H1 (cell line): ENCODE results near the gene CADPS. TPM values are rescaled to one million over a fixed set of nuclear protein-coding genes. Genes with fewer than 3 reads are reported as not detected.

Experiments used
- ATF2 ChIP-seq: IDR thresholded peaks from 2 replicates; pipeline ENCODE4 v1.6.1; 2012; ENCODE audit warnings: low read length, inconsistent platforms
- BRCA1 ChIP-seq: IDR thresholded peaks from 2 replicates; pipeline ENCODE4 v1.6.1; 2012; ENCODE audit warnings: low read depth, low read length, improper control_type of control experiment
- CHD7 ChIP-seq: fragments of 300-600 bp; sonication (generic); IDR thresholded peaks from 2 replicates; pipeline ENCODE4 v1.7.1; 2012; ENCODE audit warnings: low read length, moderate library complexity, mild to moderate bottlenecking, inconsistent platforms; ENCODE audit not compliant: insufficient replicate concordance
- CTBP2 ChIP-seq: IDR thresholded peaks from 2 replicates; pipeline ENCODE4 v1.7.0; 2011; ENCODE audit warnings: borderline replicate concordance, mild to moderate bottlenecking, moderate library complexity, mixed read lengths, low read length; ENCODE audit not compliant: insufficient read depth, insufficient read length
- JUND ChIP-seq: IDR thresholded peaks from 2 replicates; pipeline ENCODE4 v1.6.1; 2011; ENCODE audit warnings: mild to moderate bottlenecking, improper control_type of control experiment, low read length
- KDM5A ChIP-seq: fragments of 200-600 bp; IDR thresholded peaks from 2 replicates; pipeline ENCODE4 v1.7.1; 2012; ENCODE audit warnings: mild to moderate bottlenecking, low read length, inconsistent platforms, mixed read lengths
- MAFK ChIP-seq: IDR thresholded peaks from 2 replicates; pipeline ENCODE4 v1.6.1; 2012; ENCODE audit warnings: low read depth, mild to moderate bottlenecking, improper control_type of control experiment, low read length
- NRF1 ChIP-seq: IDR thresholded peaks from 2 replicates; pipeline ENCODE4 v1.6.1; 2011; ENCODE audit warnings: mild to moderate bottlenecking, low read depth, low read length, improper control_type of control experiment
- POU5F1 ChIP-seq: IDR thresholded peaks from 2 replicates; pipeline ENCODE4 v1.6.1; 2011; ENCODE audit warnings: low read depth, mild to moderate bottlenecking, low read length, moderate library complexity
- SIX5 ChIP-seq: IDR thresholded peaks from 2 replicates; pipeline ENCODE4 v1.6.1; 2011; ENCODE audit warnings: mild to moderate bottlenecking, low read depth, low read length
- SP2 ChIP-seq: IDR thresholded peaks from 2 replicates; pipeline ENCODE4 v1.6.1; 2012; ENCODE audit warnings: mild to moderate bottlenecking, low read length, inconsistent platforms
- polyA plus RNA-seq, 7 experiments: library from polyadenylated mRNA; depleted of rRNA in 3 of 7; stranded (reverse) in 5 of 7; unstranded in 2 of 7; fragments of >200 nt in 5 of 7; fragments of 200-250 nt in 2 of 7; gene quantifications; 1 replicate in 5 of 7; 2 replicates in 1 of 7; 4 replicates in 1 of 7; pipeline versions ENCODE4 v1.2.1 to v1.2.3, GENCODE V29; 2011 to 2013; ENCODE audit warnings: missing spikeins in 2 of 7, mixed read lengths in 2 of 7
- total RNA-seq: library from RNA; stranded (reverse); fragmentation: NEBNext Ultra II Directional; extraction: Animal tissue kit (Norgen Biotek cat#: 25700); gene quantifications from 2 replicates; pipeline ENCODE4 v1.2.1, GENCODE V29; 2021

Gene CADPS
- total and polyA plus RNA-seq, 2 of the 8 experiments (the other 6 are each of a cell fraction or from before 2014, with no cell fraction given) = 7.1 to 10.2 TPM

DNA sequence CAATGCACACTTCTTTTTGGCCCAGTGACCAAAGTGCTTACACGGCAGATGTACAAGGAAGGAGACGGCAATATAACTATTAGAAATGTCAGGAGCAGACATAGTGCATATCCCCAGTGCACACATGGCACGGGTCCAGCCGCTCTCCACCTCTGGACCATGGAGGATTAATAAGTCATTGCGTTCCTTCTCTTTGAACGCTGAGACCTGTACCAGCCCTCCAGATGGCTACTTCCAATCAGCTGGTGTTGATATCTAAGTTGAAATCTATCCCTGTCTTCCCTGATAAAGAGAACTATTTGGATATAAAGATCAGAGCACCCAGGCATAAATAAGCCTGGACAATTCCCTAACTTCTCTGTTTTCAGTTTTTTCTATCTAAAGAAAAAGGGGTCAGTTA, 212.5 kb downstream of the CADPS start (continued):
- TF ChIP-seq CHD7 (no peak), CTBP2 (no peak), MAFK (no peak), ATF2 (no peak), SIX5 (no peak), BRCA1 (no peak), JUND (no peak), POU5F1 (no peak), SP2 (no peak), KDM5A (no peak), NRF1 (no peak)
